ENCODE data around the gene ATXN2. TPM values are rescaled to one million over a fixed set of nuclear protein-coding genes. Genes with fewer than 3 reads are reported as not detected.
"Not testable (repeated sequence)": the region's sequence is repeated elsewhere in the genome, so short reads cannot be mapped to it uniquely, and the experiment has no call there.

Gene ATXN2
- total RNA-seq, 2 donors from 2014 or later: 81.0 to 109 TPM

DNA sequence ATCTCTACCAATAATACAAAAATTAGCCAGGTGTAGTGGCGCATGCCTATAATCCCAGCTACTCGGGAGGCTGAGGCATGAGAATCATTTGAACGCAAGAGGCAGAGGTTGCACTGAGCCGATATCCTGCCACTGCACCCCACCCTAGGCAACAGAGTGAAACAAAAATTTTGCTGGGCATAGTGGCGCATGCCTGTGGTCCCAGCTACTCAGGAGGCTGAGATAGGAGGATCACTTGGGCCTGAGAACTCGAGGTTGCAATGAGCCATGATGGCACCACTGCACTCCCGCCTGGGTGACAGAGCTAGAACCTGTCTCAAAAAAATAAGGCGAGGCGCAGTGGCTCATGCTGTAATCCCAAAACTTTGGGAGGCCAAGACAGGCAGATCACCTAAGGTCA lies 9.5 kb downstream of the ATXN2 start:
- TF ChIP-seq, protein P1, sequence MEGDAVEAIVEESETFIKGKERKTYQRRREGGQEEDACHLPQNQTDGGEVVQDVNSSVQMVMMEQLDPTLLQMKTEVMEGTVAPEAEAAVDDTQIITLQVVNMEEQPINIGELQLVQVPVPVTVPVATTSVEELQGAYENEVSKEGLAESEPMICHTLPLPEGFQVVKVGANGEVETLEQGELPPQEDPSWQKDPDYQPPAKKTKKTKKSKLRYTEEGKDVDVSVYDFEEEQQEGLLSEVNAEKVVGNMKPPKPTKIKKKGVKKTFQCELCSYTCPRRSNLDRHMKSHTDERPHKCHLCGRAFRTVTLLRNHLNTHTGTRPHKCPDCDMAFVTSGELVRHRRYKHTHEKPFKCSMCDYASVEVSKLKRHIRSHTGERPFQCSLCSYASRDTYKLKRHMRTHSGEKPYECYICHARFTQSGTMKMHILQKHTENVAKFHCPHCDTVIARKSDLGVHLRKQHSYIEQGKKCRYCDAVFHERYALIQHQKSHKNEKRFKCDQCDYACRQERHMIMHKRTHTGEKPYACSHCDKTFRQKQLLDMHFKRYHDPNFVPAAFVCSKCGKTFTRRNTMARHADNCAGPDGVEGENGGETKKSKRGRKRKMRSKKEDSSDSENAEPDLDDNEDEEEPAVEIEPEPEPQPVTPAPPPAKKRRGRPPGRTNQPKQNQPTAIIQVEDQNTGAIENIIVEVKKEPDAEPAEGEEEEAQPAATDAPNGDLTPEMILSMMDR (IDR thresholded peaks at IDR 0.05): no peak
- ATAC-seq (ENCODE audit: insufficient number of reproducible peaks, low FRiP score, low read depth) (no peak), DNase-seq (ENCODE audit: low spot score) (no peak)
- Histone ChIP-seq H3K4me1 (ENCODE audit: control insufficient read depth in 1 of 2, low read depth in 2 of 2) (peaks cover 15 to 49% of the 10 kb centered on the region in 2 donors), H3K27ac (no peak overlapping the region), H3K4me3 (no peak overlapping the region), H3K9me3 (no peaks in the 10 kb centered on the region), H3K27me3 (replicated peaks; ENCODE audit: insufficient read depth) (no peaks in the 10 kb centered on the region), H3K36me3 (no peaks in the 10 kb centered on the region)

DNA sequence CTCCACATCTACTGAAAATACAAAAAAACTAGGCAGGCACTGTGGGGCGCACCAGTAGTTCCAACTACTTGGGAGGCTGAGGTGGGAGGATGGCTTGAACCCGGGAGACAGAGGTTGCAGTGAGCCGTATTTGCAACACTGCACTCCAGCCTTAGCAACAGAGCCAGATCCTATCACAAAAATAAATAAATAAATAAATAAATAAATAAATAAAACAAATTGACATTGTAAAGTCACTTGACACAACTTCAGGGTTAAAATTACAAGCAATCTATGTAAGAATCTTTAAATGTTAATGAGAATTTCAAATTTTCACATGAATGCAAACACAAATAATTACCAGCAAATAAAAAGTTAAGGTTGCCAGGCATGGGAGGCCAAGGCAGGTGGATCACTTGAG lies 11.1 kb downstream of the ATXN2 start:
- no peaks in the 10 kb centered on the region for H3K9me3 ChIP-seq
- TF ChIP-seq, protein P1 (IDR thresholded peaks at IDR 0.05): no peak
- DNase-seq (ENCODE audit: low spot score): no peak
- H3K4me3 ChIP-seq: no peak overlapping the region
- no peaks in the 10 kb centered on the region for H3K27me3 ChIP-seq (replicated peaks; ENCODE audit: insufficient read depth)
- no peak overlapping the region for H3K27ac ChIP-seq
- peaks cover 15 to 37% of the 10 kb centered on the region in 2 donors for H3K4me1 ChIP-seq (ENCODE audit: control insufficient read depth in 1 of 2, low read depth in 2 of 2)
- H3K36me3 ChIP-seq: no peaks in the 10 kb centered on the region
- ATAC-seq (ENCODE audit: insufficient number of reproducible peaks, low FRiP score, low read depth): no peak

GRCh38 chr12:111586986-111587385 lies 12.1 kb downstream of the ATXN2 start:
- Histone ChIP-seq H3K4me3 (no peak overlapping the region), H3K27ac (no peak overlapping the region), H3K27me3 (replicated peaks; ENCODE audit: insufficient read depth) (no peaks in the 10 kb centered on the region), H3K9me3 (no peaks in the 10 kb centered on the region), H3K4me1 (ENCODE audit: control insufficient read depth in 1 of 2, low read depth in 2 of 2) (peaks cover 15 to 36% of the 10 kb centered on the region in 2 donors), H3K36me3 (no peaks in the 10 kb centered on the region)
- ATAC-seq (ENCODE audit: insufficient number of reproducible peaks, low FRiP score, low read depth) (no peak), DNase-seq (ENCODE audit: low spot score) (no peak)
- TF ChIP-seq, protein P1 (IDR thresholded peaks at IDR 0.05): no peak

GRCh38 chr12:111585690-111586089 lies 13.4 kb downstream of the ATXN2 start:
- ATAC-seq (ENCODE audit: insufficient number of reproducible peaks, low FRiP score, low read depth) (no peak), DNase-seq (ENCODE audit: low spot score) (no peak)
- TF ChIP-seq, protein P1 (IDR thresholded peaks at IDR 0.05): no peak
- Histone ChIP-seq H3K27ac (no peak overlapping the region), H3K27me3 (replicated peaks; ENCODE audit: insufficient read depth) (no peaks in the 10 kb centered on the region), H3K9me3 (no peaks in the 10 kb centered on the region), H3K4me3 (no peak overlapping the region), H3K36me3 (no peaks in the 10 kb centered on the region), H3K4me1 (ENCODE audit: control insufficient read depth in 1 of 2, low read depth in 2 of 2) (peaks cover 15 to 41% of the 10 kb centered on the region in 2 donors)

- no peak overlapping the region for H3K4me3 ChIP-seq
- H3K36me3 ChIP-seq: no peaks in the 10 kb centered on the region
- DNase-seq (ENCODE audit: low spot score) (no peak), ATAC-seq (ENCODE audit: insufficient number of reproducible peaks, low FRiP score, low read depth) (no peak)
- H3K27ac ChIP-seq: no peak overlapping the region
- H3K9me3 ChIP-seq: no peaks in the 10 kb centered on the region
- TF ChIP-seq, protein P1 (IDR thresholded peaks at IDR 0.05): no peak
- peaks cover 15 to 45% of the 10 kb centered on the region in 2 donors for H3K4me1 ChIP-seq (ENCODE audit: control insufficient read depth in 1 of 2, low read depth in 2 of 2)
- no peaks in the 10 kb centered on the region for H3K27me3 ChIP-seq (replicated peaks; ENCODE audit: insufficient read depth)
Measured at GRCh38 chr12:111584959-111585358, 14.2 kb downstream of the ATXN2 start.

GRCh38 chr12:111583506-111583905 lies 15.6 kb downstream of the ATXN2 start:
- H3K36me3 ChIP-seq; H3K4me3 ChIP-seq; H3K9me3 ChIP-seq; ATAC-seq (ENCODE audit: insufficient number of reproducible peaks, low FRiP score, low read depth); H3K27me3 ChIP-seq (replicated peaks; ENCODE audit: insufficient read depth); DNase-seq (ENCODE audit: low spot score); H3K27ac ChIP-seq: not testable (repeated sequence)
- peaks cover 20 to 45% of the 10 kb centered on the region in 2 donors for H3K4me1 ChIP-seq (ENCODE audit: control insufficient read depth in 1 of 2, low read depth in 2 of 2)

Measured in thoracic aorta (tissue), 2 donors.